HG03108 (cell line): ENCODE data around the gene LRRC4.

Experiments used
- ATAC-seq: cut with Tn5 transposase; IDR thresholded peaks from one replicate; pipeline ENCODE4 v1.9.1; 2021; ENCODE audit warnings: moderate library complexity; ENCODE audit not compliant: unreplicated experiment

Gene LRRC4

GRCh38 chr7:128008141-128008540 is 23.1 kb downstream of the LRRC4 start:
- no peak for ATAC-seq

GRCh38 chr7:128007303-128007680 is 23.9 kb downstream of the LRRC4 start:
- no peak for ATAC-seq

GRCh38 chr7:128006550-128007302 is 24.5 kb downstream of the LRRC4 start:
- ATAC-seq: no peak

GRCh38 chr7:128005759-128006159 is 25.5 kb downstream of the LRRC4 start:
- ATAC-seq: no peak

- no peak for ATAC-seq
Measured at GRCh38 chr7:128005117-128005516, 26.1 kb downstream of the LRRC4 start.

- no peak for ATAC-seq
Measured at GRCh38 chr7:128004623-128005022, 26.6 kb downstream of the LRRC4 start.

- no peak for ATAC-seq
Measured at GRCh38 chr7:128003787-128004186, 27.4 kb downstream of the LRRC4 start.

GRCh38 chr7:128003167-128003566 is 28.1 kb downstream of the LRRC4 start:
- peak; percentile 44 for ATAC-seq

GRCh38 chr7:128000854-128001265 is 30.4 kb downstream of the LRRC4 start:
- ATAC-seq: peak; percentile 51

GRCh38 chr7:128000048-128000447 is 31.2 kb downstream of the LRRC4 start:
- ATAC-seq: no peak

GRCh38 chr7:127998671-127999070 is 32.6 kb downstream of the LRRC4 start:
- ATAC-seq: no peak

- no peak for ATAC-seq
Measured at GRCh38 chr7:127997226-127997922, 33.9 kb downstream of the LRRC4 start.

GRCh38 chr7:127996253-127997071 is 34.8 kb downstream of the LRRC4 start:
- ATAC-seq: no peak

GRCh38 chr7:127995881-127996215 is 35.4 kb downstream of the LRRC4 start:
- no peak for ATAC-seq

- ATAC-seq: no peak
Measured at GRCh38 chr7:127995156-127995880, 35.9 kb downstream of the LRRC4 start.

- ATAC-seq: no peak
Measured at GRCh38 chr7:127993987-127994386, 37.2 kb downstream of the LRRC4 start.

- ATAC-seq: no peak
Measured at GRCh38 chr7:127993317-127993716, 37.9 kb downstream of the LRRC4 start.

- no peak for ATAC-seq
Measured at GRCh38 chr7:127988751-127989150, 42.5 kb downstream of the LRRC4 start.

- ATAC-seq: no peak
Measured at GRCh38 chr7:127986581-127987521, 44.4 kb downstream of the LRRC4 start.

GRCh38 chr7:127983804-127984332 is 47.4 kb downstream of the LRRC4 start:
- no peak for ATAC-seq
